Lower lobe of right lung (tissue), 2 donors: ENCODE data around the gene AGFG1. TPM values are rescaled to one million over a fixed set of nuclear protein-coding genes. Genes with fewer than 3 reads are reported as not detected.

Experiments used
- ATAC-seq, 2 donors: fragments of 200-7000 bp; cut with Tn5 transposase; one replicate each; pipeline ENCODE4 v1.9.1; 2020 to 2022; ENCODE audit warnings: mild to moderate bottlenecking in 2 of 2, moderate library complexity in 2 of 2
- DNase-seq: peaks from one replicate; pipeline ENCODE4 v3.0.0-alpha.2; 2020
- H3K27ac ChIP-seq: fragments of 200-600 bp; one replicate; pipeline ENCODE4 v1.8.0; 2022
- H3K27me3 ChIP-seq: fragments of 200-600 bp; one replicate; pipeline ENCODE4 v1.8.0; 2022; ENCODE audit warnings: low read depth
- H3K36me3 ChIP-seq: fragments of 200-600 bp; one replicate; pipeline ENCODE4 v1.8.0; 2022; ENCODE audit warnings: mild to moderate bottlenecking
- H3K4me1 ChIP-seq: fragments of 200-600 bp; one replicate; pipeline ENCODE4 v1.8.0; 2022
- H3K4me3 ChIP-seq: fragments of 200-600 bp; one replicate; pipeline ENCODE4 v1.8.0; 2022; ENCODE audit warnings: mild to moderate bottlenecking
- H3K9me3 ChIP-seq: fragments of 200-600 bp; one replicate; pipeline ENCODE4 v1.8.0; 2022
- CTCF ChIP-seq: fragments of 200-600 bp; IDR thresholded peaks from one replicate; pipeline ENCODE4 v1.8.0; 2022; ENCODE audit warnings: antibody characterized with exemption, mild to moderate bottlenecking
- intact Hi-C: fragments of 100-400 bp; cut with DNase I; formaldehyde crosslinking; loops from one replicate; pipeline ENCODE4 v1.11.0; 2022
- total RNA-seq: library from RNA; stranded (reverse); fragmentation: NEBNext Ultra II Directional; extraction: Animal tissue kit (Norgen Biotek cat#: 25700); gene quantifications from one replicate; pipeline ENCODE4 v1.2.1, GENCODE V29; 2021
- donor health status: DM: no; HTN: yes; CAD: no; lungs with severe emphysema.

The AGFG1 gene
- total RNA-seq, 1 donor from 2014 or later = 100 TPM

- intact Hi-C loops = no loop called here
- Histone ChIP-seq H3K4me3 (no peak overlapping the region), H3K4me1 (no peaks in the 10 kb centered on the region), H3K27ac (no peak overlapping the region), H3K9me3 (no peaks in the 10 kb centered on the region), H3K36me3 (peaks cover 52% of the 10 kb centered on the region), H3K27me3 (no peaks in the 10 kb centered on the region)
- no peak for DNase-seq
- no peak for ATAC-seq
- no peak for TF ChIP-seq CTCF
Observed at GRCh38 chr2:227527351-227527750, 55.4 kb downstream of the AGFG1 start.

- intact Hi-C loops = no loop called here
- Histone ChIP-seq H3K9me3 (no peaks in the 10 kb centered on the region), H3K27ac (no peak overlapping the region), H3K36me3 (peaks cover 66% of the 10 kb centered on the region), H3K4me1 (no peaks in the 10 kb centered on the region), H3K27me3 (no peaks in the 10 kb centered on the region), H3K4me3 (no peak overlapping the region)
- ATAC-seq (no peak), DNase-seq (no peak)
- TF ChIP-seq CTCF = no peak
Observed at GRCh38 chr2:227528803-227529202, 56.8 kb downstream of the AGFG1 start.

- H3K9me3 ChIP-seq = no peaks in the 10 kb centered on the region
- peaks cover 67% of the 10 kb centered on the region for H3K36me3 ChIP-seq
- no peak overlapping the region for H3K4me3 ChIP-seq
- ATAC-seq (no peak), DNase-seq (no peak)
- no peaks in the 10 kb centered on the region for H3K4me1 ChIP-seq
- no peak overlapping the region for H3K27ac ChIP-seq
- intact Hi-C loops = no loop called here
- H3K27me3 ChIP-seq = no peaks in the 10 kb centered on the region
- TF ChIP-seq CTCF = no peak
Observed at GRCh38 chr2:227529871-227530270, 57.9 kb downstream of the AGFG1 start.

GRCh38 chr2:227534714-227535113 is 62.8 kb downstream of the AGFG1 start:
- Histone ChIP-seq H3K9me3 (no peaks in the 10 kb centered on the region), H3K4me3 (no peak overlapping the region), H3K36me3 (peaks cover 90% of the 10 kb centered on the region), H3K4me1 (no peaks in the 10 kb centered on the region), H3K27me3 (no peaks in the 10 kb centered on the region), H3K27ac (no peak overlapping the region)
- intact Hi-C loops = no loop called here
- ATAC-seq = no peak
- no peak for DNase-seq
- TF ChIP-seq CTCF = no peak

DNA sequence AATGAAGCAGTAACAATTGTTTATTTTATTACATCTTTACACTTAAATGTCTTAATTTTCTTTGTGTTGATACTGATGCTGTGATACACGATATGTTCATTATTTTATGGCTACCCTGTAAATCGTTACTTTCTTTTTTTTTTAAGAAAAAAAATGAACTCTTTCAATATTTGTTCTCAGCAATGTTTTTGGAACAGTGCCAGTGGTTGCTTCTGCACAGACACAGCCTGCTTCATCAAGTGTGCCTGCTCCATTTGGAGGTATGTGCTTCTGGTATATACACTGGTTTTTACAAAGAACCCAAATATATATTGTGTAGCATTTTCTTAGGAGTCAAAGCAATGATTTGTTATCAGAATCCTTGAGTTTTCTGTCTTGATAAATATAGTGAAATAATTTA is 64.5 kb downstream of the AGFG1 start:
- no peak for ATAC-seq

More for the DNA sequence above, 64.5 kb downstream of the AGFG1 start:
- H3K9me3 ChIP-seq = no peaks in the 10 kb centered on the region
- H3K27ac ChIP-seq = no peak overlapping the region
- intact Hi-C loops = no loop called here
- no peak for TF ChIP-seq CTCF
- no peak for DNase-seq
- no peaks in the 10 kb centered on the region for H3K4me1 ChIP-seq
- H3K27me3 ChIP-seq = no peaks in the 10 kb centered on the region
- H3K36me3 ChIP-seq = peaks cover 91% of the 10 kb centered on the region
- H3K4me3 ChIP-seq = no peak overlapping the region
